Measurements from ENCODE around the gene POU6F2.

Gene POU6F2

GRCh38 chr7:39515534-39516228 is 538.0 kb downstream of the POU6F2 start:
- no peak for TF ChIP-seq CTCF (IDR thresholded peaks at IDR 0.05; ENCODE audit: low read depth, low read length, missing control alignments)
- no peak for DNase-seq (ENCODE audit: low read depth)
- H3K4me3 ChIP-seq (ENCODE audit: low read depth, low read length): no peak overlapping the region

- H3K4me3 ChIP-seq (ENCODE audit: low read depth, low read length): no peak overlapping the region
- no peak for DNase-seq (ENCODE audit: low read depth)
- no peak for TF ChIP-seq CTCF (IDR thresholded peaks at IDR 0.05; ENCODE audit: low read depth, low read length, missing control alignments)
These were observed 538.8 kb downstream of the POU6F2 start for GRCh38 chr7:39516498-39516897.

- TF ChIP-seq CTCF (IDR thresholded peaks at IDR 0.05; ENCODE audit: low read depth, low read length, missing control alignments): no peak
- no peak overlapping the region for H3K4me3 ChIP-seq (ENCODE audit: low read depth, low read length)
- no peak for DNase-seq (ENCODE audit: low read depth)
These were observed 539.5 kb downstream of the POU6F2 start for GRCh38 chr7:39517240-39517639.
